HEK293 (cell line): ENCODE data around the gene KRTAP23-1.

Source experiments
- CTCF ChIA-PET: fragments of 350-600 bp; formaldehyde crosslinking; extraction: SDS; loops from one replicate; lab custom pipeline; 2021; ENCODE audit warnings: antibody characterized with exemption; lab: Yijun Ruan, JAX
- POLR2A ChIA-PET: fragments of 300-600 bp; formaldehyde crosslinking; extraction: SDS; loops from one replicate; lab custom pipeline; 2020; ENCODE audit warnings: antibody characterized with exemption, inconsistent platforms; lab: Yijun Ruan, JAX
- H3K27ac ChIP-seq: fragments of 200-500 bp; sonication (Bioruptor generic); 2 replicates; pipeline ENCODE4 v1.5.1; 2014; ENCODE audit warnings: low read depth, low read length, control low read depth, inconsistent platforms; ENCODE audit errors: extremely low read depth
- H3K36me3 ChIP-seq, 2 experiments: fragments of 200-500 bp in 1 of 2; sonication (Bioruptor generic) in 1 of 2; 1 replicate in 1 of 2; 2 replicates in 1 of 2; pipeline ENCODE4 v1.5.1; 2014 to 2017; ENCODE audit warnings: inconsistent platforms in 2 of 2, low read length in 2 of 2; ENCODE audit not compliant: control insufficient read depth in 2 of 2, insufficient read depth in 1 of 2
- H3K4me1 ChIP-seq: fragments of 200-500 bp; sonication (Bioruptor generic); 2 replicates; pipeline ENCODE4 v1.5.1; 2014; ENCODE audit warnings: mild to moderate bottlenecking, low read length, inconsistent platforms; ENCODE audit not compliant: control insufficient read depth, insufficient read depth
- H3K4me3 ChIP-seq: 2 replicates; pipeline ENCODE4 v1.5.1; 2011; ENCODE audit warnings: low read depth, mild to moderate bottlenecking, control low read depth, low read length, moderate library complexity
- H3K9me3 ChIP-seq: fragments of 200-500 bp; sonication (Bioruptor generic); 2 replicates; pipeline ENCODE4 v1.5.1; 2014; ENCODE audit warnings: low read depth, low read length, inconsistent platforms; ENCODE audit not compliant: control insufficient read depth, insufficient read depth
- GLI4 ChIP-seq: fragments of 450-650 bp; formaldehyde crosslinking; IDR thresholded peaks from 2 replicates; pipeline ENCODE4 v1.5.1; 2016; ENCODE audit warnings: missing biosample characterization, missing genetic modification characterization
- MEIS1 ChIP-seq: sonication (generic); formaldehyde crosslinking; IDR thresholded peaks from 2 replicates; pipeline ENCODE4 v1.8.1; 2022; ENCODE audit warnings: missing genetic modification reagents, mild to moderate bottlenecking, borderline replicate concordance
- OSR2 ChIP-seq: fragments of 450-650 bp; formaldehyde crosslinking; IDR thresholded peaks from 2 replicates; pipeline ENCODE4 v1.5.1; 2016; ENCODE audit warnings: missing biosample characterization, missing genetic modification characterization
- PRDM1 ChIP-seq: fragments of 450-650 bp; formaldehyde crosslinking; IDR thresholded peaks from 2 replicates; pipeline ENCODE4; 2016; ENCODE audit warnings: missing biosample characterization, missing genetic modification characterization
- ZEB2 ChIP-seq: fragments of 450-650 bp; formaldehyde crosslinking; IDR thresholded peaks from 2 replicates; pipeline ENCODE4 v1.5.1; 2016; ENCODE audit warnings: missing biosample characterization, missing genetic modification characterization
- ZFP37 ChIP-seq: fragments of 450-650 bp; formaldehyde crosslinking; IDR thresholded peaks from 2 replicates; pipeline ENCODE4 v1.5.1; 2016; ENCODE audit warnings: missing biosample characterization, missing genetic modification characterization
- ZNF10 ChIP-seq: fragments of 450-650 bp; formaldehyde crosslinking; IDR thresholded peaks from 2 replicates; pipeline ENCODE4 v1.5.1; 2017; ENCODE audit warnings: missing biosample characterization, missing genetic modification characterization
- ZNF140 ChIP-seq: fragments of 450-650 bp; formaldehyde crosslinking; IDR thresholded peaks from 2 replicates; pipeline ENCODE4 v1.5.1; 2016; ENCODE audit warnings: missing biosample characterization, missing genetic modification characterization
- ZNF202 ChIP-seq: fragments of 450-650 bp; formaldehyde crosslinking; IDR thresholded peaks from 2 replicates; pipeline ENCODE4 v1.5.1; 2016; ENCODE audit warnings: missing biosample characterization, missing genetic modification characterization, borderline replicate concordance
- ZNF211 ChIP-seq: fragments of 450-650 bp; formaldehyde crosslinking; IDR thresholded peaks from 2 replicates; pipeline ENCODE4 v1.5.1; 2016; ENCODE audit warnings: low read depth, missing biosample characterization, missing genetic modification characterization
- ZNF214 ChIP-seq: fragments of 450-650 bp; formaldehyde crosslinking; IDR thresholded peaks from 2 replicates; pipeline ENCODE4 v1.5.1; 2017; ENCODE audit warnings: missing biosample characterization, mild to moderate bottlenecking, missing genetic modification characterization, borderline replicate concordance
- ZNF24 ChIP-seq: fragments of 450-650 bp; formaldehyde crosslinking; IDR thresholded peaks from 2 replicates; pipeline ENCODE4 v1.5.1; 2016; ENCODE audit warnings: missing biosample characterization, missing genetic modification characterization
- ZNF366 ChIP-seq: fragments of 450-650 bp; formaldehyde crosslinking; conservative IDR thresholded peaks from 2 replicates; pipeline ENCODE4 v1.5.1; 2016; ENCODE audit warnings: missing biosample characterization, missing genetic modification characterization
- ZNF37A ChIP-seq: fragments of 450-650 bp; IDR thresholded peaks from 2 replicates; pipeline ENCODE4 v1.5.1; 2018; ENCODE audit warnings: missing biosample characterization, missing genetic modification characterization
- ZNF544 ChIP-seq: fragments of 450-650 bp; formaldehyde crosslinking; IDR thresholded peaks from 2 replicates; pipeline ENCODE4 v1.5.0; 2017; ENCODE audit warnings: missing biosample characterization, missing genetic modification characterization
- ZNF560 ChIP-seq: fragments of 450-650 bp; formaldehyde crosslinking; IDR thresholded peaks from 2 replicates; pipeline ENCODE4 v1.5.1; 2017; ENCODE audit warnings: missing biosample characterization, missing genetic modification characterization, borderline replicate concordance
- ZNF623 ChIP-seq: fragments of 450-650 bp; formaldehyde crosslinking; IDR thresholded peaks from 2 replicates; pipeline ENCODE4 v1.5.1; 2016; ENCODE audit warnings: missing biosample characterization, missing genetic modification characterization
- ZNF76 ChIP-seq: fragments of 450-650 bp; formaldehyde crosslinking; IDR thresholded peaks from 2 replicates; pipeline ENCODE4; 2016; ENCODE audit warnings: low read depth, missing biosample characterization, missing genetic modification characterization, borderline replicate concordance
- TF ChIP-seq, protein P1 (sequence below): fragments of 450-650 bp; formaldehyde crosslinking; IDR thresholded peaks from 2 replicates; pipeline ENCODE4 v1.5.1; 2016; ENCODE audit warnings: missing biosample characterization, missing genetic modification characterization

The KRTAP23-1 gene

DNA sequence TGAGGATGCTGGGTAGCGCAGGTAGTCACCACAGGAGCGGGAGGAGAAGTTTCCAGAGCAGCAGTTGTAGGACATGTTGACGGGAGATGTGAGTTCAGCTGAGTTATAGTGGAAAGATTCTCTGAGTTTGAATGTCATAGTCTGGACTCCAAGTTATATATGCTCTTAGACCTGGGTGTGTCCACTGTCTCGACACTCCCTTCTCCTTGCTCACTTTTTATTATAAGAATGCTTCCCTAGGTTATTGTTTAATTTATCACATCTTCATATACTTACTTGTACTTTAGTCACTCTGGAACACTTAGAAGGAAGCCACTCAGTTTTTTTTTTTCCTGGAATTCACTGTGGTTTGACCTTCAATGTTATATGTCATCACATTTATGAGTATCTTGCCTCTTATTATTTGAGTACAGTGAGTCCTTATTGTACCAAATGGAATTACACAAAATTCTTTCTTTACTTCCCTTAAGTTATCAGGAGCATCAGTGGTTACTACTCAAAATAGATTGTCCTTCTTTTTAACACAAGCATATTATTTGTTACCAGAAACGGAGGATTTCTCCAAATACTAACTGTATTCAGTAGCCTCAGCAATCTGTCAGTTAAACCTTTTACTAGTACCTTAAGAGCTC, 23.8 kb upstream of the KRTAP23-1 start, which contains the start of gene KRTAP13-2:
TSS of gene KRTAP13-2 (minus strand) at position 133 of the 632 bp plus-strand sequence. CDS start at position 75, 58 bp downstream.
- H3K9me3 ChIP-seq: no peaks in the 10 kb centered on the region
- H3K27ac ChIP-seq: no peak within 1 kb of the TSS
- H3K4me1 ChIP-seq: no peaks in the 10 kb centered on the region
- no peak within 1 kb of the TSS for H3K4me3 ChIP-seq
- TF ChIP-seq MEIS1 (CRISPR knock-in tag) (no peak), ZNF202 (tag by site-specific recombination) (no peak)
- CTCF ChIA-PET: interaction anchor here (0.6 kb wide), 1 partner anchor 30 kb away, joined by 4 read pairs; no protein-coding TSS in a partner anchor
- no peaks in the 10 kb centered on the region for H3K36me3 ChIP-seq
- POLR2A ChIA-PET: interaction anchor here (0.6 kb wide), 1 partner anchor 13 kb away, joined by 3 read pairs; no protein-coding TSS in a partner anchor

DNA sequence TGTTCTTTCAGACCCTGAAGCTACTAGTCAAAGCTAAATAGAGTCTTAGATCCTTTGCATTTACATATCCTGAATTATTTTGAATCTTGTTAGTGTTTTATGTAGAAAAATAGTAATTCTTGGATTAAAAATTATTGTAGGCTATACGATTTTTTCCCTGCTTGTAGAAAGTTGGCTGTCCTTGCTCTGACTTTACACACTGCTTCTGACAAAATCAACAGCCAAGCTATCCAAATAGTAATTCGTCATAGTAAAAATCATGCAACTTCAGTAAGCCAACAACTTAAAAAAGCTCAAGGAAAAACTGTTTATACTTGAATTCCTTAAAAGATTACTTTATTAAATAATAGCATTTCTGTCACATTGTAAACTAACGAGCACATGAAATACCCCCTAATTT, 7.5 kb upstream of the KRTAP23-1 start:
- TF ChIP-seq ZNF623 (tag by site-specific recombination) (no peak), ZNF214 (no peak), ZNF211 (tag by site-specific recombination) (no peak), OSR2 (tag by site-specific recombination) (no peak), ZNF24 (no peak), ZNF37A (tag by site-specific recombination) (no peak), ZNF560 (no peak), ZNF76 (tag by site-specific recombination) (no peak), ZNF140 (tag by site-specific recombination) (no peak), ZEB2 (no peak), ZNF10 (tag by site-specific recombination) (no peak), GLI4 (tag by site-specific recombination) (no peak)
- TF ChIP-seq, protein P1, sequence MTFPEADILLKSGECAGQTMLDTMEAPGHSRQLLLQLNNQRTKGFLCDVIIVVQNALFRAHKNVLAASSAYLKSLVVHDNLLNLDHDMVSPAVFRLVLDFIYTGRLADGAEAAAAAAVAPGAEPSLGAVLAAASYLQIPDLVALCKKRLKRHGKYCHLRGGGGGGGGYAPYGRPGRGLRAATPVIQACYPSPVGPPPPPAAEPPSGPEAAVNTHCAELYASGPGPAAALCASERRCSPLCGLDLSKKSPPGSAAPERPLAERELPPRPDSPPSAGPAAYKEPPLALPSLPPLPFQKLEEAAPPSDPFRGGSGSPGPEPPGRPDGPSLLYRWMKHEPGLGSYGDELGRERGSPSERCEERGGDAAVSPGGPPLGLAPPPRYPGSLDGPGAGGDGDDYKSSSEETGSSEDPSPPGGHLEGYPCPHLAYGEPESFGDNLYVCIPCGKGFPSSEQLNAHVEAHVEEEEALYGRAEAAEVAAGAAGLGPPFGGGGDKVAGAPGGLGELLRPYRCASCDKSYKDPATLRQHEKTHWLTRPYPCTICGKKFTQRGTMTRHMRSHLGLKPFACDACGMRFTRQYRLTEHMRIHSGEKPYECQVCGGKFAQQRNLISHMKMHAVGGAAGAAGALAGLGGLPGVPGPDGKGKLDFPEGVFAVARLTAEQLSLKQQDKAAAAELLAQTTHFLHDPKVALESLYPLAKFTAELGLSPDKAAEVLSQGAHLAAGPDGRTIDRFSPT (tag by site-specific recombination): no peak
- Histone ChIP-seq H3K4me1 (no peaks in the 10 kb centered on the region), H3K9me3 (no peaks in the 10 kb centered on the region), H3K27ac (no peak overlapping the region), H3K4me3 (no peak overlapping the region), H3K36me3 (no peaks in the 10 kb centered on the region)
- ChIA-PET CTCF (interaction anchor here (0.8 to 1.2 kb wide), 3 partner anchors 11 to 375 kb away, joined by 3 to 7 read pairs (median 3); no protein-coding TSS in a partner anchor), POLR2A (no interaction called here)

DNA sequence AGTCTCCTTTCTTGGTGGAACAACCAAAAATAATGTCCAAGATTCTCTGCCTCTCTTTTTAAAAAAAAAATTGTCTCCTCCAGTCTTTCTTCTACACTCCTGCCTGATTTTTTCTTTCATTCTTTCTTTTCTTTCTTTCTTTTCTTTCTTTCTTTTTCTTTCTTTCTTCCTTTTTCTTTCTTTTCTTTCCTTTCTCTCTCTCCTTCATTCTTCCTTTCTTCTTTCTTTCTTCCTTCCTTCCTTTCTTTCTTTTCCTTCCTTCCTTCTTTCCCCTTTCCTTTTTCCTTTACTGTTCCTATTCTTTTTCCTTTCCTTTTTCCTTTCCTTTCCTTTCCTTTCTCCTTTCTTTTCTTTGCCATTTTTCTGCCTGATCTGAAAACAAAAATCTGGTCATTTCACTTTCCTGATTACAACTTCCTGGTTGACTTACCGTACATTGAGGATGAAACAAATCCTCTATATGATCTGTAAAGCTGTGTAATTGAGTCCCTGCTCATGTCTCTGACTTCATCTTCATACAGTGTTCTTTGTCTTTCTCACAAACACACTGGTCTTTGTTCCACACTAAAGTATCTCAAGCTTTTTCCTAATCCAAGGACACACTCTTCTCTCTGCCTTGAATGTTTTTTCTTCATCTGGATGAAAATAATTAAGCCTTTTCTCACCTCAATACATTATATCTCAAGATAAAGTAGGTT, 6.1 kb upstream of the KRTAP23-1 start:
- H3K36me3 ChIP-seq: no peaks in the 10 kb centered on the region
- H3K27ac ChIP-seq: no peak overlapping the region
- no peaks in the 10 kb centered on the region for H3K9me3 ChIP-seq
- TF ChIP-seq ZNF211 (tag by site-specific recombination) (no peak), GLI4 (tag by site-specific recombination) (no peak), ZFP37 (tag by site-specific recombination) (no peak), PRDM1 (peak; percentile 97), ZNF366 (peak; percentile 65), ZNF544 (tag by site-specific recombination) (no peak)
- no peak overlapping the region for H3K4me3 ChIP-seq
- CTCF ChIA-PET: interaction anchor here (0.8 kb wide), 1 partner anchor 1542 kb away, joined by 3 read pairs; no protein-coding TSS in a partner anchor
- POLR2A ChIA-PET: no interaction called here
- H3K4me1 ChIP-seq: 0 out of 2 replicates have a peak, but pooled peaks cover 2% of the 10 kb centered on the region
